Kidney epithelial cell (primary cell): ENCODE data around the gene PKD2. TPM values are rescaled to one million over a fixed set of nuclear protein-coding genes. Genes with fewer than 3 reads are reported as not detected.

Experiments used
- DNase-seq: peaks from one replicate; pipeline ENCODE4 v3.0.0-alpha.2; 2010; ENCODE audit warnings: low read depth
- H3K27me3 ChIP-seq: 2 replicates; pipeline ENCODE4 v1.6.0; 2011; ENCODE audit warnings: low read length; ENCODE audit not compliant: control insufficient read depth, insufficient read depth
- H3K36me3 ChIP-seq: 2 replicates; pipeline ENCODE4 v1.5.1; 2011; ENCODE audit warnings: low read length; ENCODE audit not compliant: control insufficient read depth, insufficient read depth
- H3K4me3 ChIP-seq: 2 replicates; pipeline ENCODE4 v1.5.1; 2011; ENCODE audit warnings: low read depth, mild to moderate bottlenecking, control low read depth, low read length
- CTCF ChIP-seq: IDR thresholded peaks from 2 replicates; pipeline ENCODE4 v1.5.1; 2011; ENCODE audit warnings: mild to moderate bottlenecking, moderate library complexity, low read length, control low read depth, inconsistent platforms; ENCODE audit not compliant: insufficient read depth, poor library complexity, severe bottlenecking
- total RNA-seq: library from RNA; depleted of rRNA; stranded (reverse); fragments of >200 nt; gene quantifications from 2 replicates; pipeline ENCODE4 v1.2.3, GENCODE V29; 2015

The PKD2 gene
- total RNA-seq, 1 donor from 2014 or later: 31.6 TPM

GRCh38 chr4:88080626-88081025, 73.2 kb downstream of the PKD2 start:
- H3K36me3 ChIP-seq: peaks cover 1% of the 10 kb centered on the region
- no peak for TF ChIP-seq CTCF
- DNase-seq: no peak
- H3K4me3 ChIP-seq: no peak overlapping the region
- no peaks in the 10 kb centered on the region for H3K27me3 ChIP-seq

- H3K27me3 ChIP-seq: no peaks in the 10 kb centered on the region
- no peak for DNase-seq
These were observed 79.6 kb downstream of the PKD2 start for GRCh38 chr4:88087004-88087403.

GRCh38 chr4:88090898-88091297, 83.5 kb downstream of the PKD2 start:
- no peaks in the 10 kb centered on the region for H3K27me3 ChIP-seq
- H3K4me3 ChIP-seq: no peak overlapping the region
- DNase-seq: no peak
- H3K36me3 ChIP-seq: no peaks in the 10 kb centered on the region
- TF ChIP-seq CTCF: no peak

More at GRCh38 chr4:88087004-88087403, 79.6 kb downstream of the PKD2 start:
- TF ChIP-seq CTCF: no peak
- H3K4me3 ChIP-seq: no peak overlapping the region
- H3K36me3 ChIP-seq: no peaks in the 10 kb centered on the region

- no peaks in the 10 kb centered on the region for H3K36me3 ChIP-seq
- H3K27me3 ChIP-seq: no peaks in the 10 kb centered on the region
- DNase-seq: no peak
- no peak for TF ChIP-seq CTCF
- no peak overlapping the region for H3K4me3 ChIP-seq
These were observed 83.9 kb downstream of the PKD2 start for GRCh38 chr4:88091378-88091777.

- Histone ChIP-seq H3K27me3 (no peaks in the 10 kb centered on the region), H3K4me3 (no peak overlapping the region), H3K36me3 (no peaks in the 10 kb centered on the region)
- no peak for DNase-seq
- TF ChIP-seq CTCF: no peak
These were observed 86.4 kb downstream of the PKD2 start for GRCh38 chr4:88093874-88094273.

- TF ChIP-seq CTCF: no peak
- DNase-seq: no peak
These were observed 89.9 kb downstream of the PKD2 start for GRCh38 chr4:88097301-88097700.

More at GRCh38 chr4:88097301-88097700, 89.9 kb downstream of the PKD2 start:
- H3K36me3 ChIP-seq: no peaks in the 10 kb centered on the region
- H3K27me3 ChIP-seq: no peaks in the 10 kb centered on the region
- no peak overlapping the region for H3K4me3 ChIP-seq
